HTR-8/SVneo (cell line): ENCODE results near the gene FZD7.
A peak's percentile ranks its signal among the peaks of the same experiment; 100 is the strongest.

Experiments
- DNase-seq: peaks from one replicate; pipeline ENCODE4 v3.0.0; 2011; ENCODE audit warnings: low spot score, mixed read lengths; ENCODE audit not compliant: insufficient read length
- FAIRE-seq: peaks from 2 replicates; lab custom pipeline; 2011; peaks lifted over from hg19 to GRCh38; lab: Jason Lieb, UNC

Gene FZD7

DNA sequence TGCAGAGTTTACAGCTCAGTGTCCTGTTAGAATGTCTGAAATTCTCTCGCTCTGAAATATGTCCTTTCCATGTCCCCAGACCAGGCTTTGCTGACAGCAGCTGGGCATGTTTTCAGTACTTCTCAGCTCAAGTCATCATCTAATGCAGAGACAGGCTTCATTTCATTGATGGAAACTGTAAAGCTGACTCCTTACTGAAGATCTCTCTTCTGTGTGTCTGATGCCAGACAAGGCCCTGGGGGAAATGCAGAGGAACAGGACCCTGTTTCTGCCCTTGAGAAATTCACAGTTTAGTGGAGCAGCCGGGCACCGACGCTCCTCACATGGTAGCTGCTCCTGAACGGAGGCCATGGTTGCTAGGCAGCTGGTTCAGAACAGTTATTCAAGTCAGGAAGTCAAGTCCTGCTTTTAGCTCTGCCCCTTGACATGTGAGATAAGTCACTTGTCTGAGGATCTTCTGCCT is 24.6 kb upstream of the FZD7 start:
- DNase-seq (no peak), FAIRE-seq (no peak)

DNA sequence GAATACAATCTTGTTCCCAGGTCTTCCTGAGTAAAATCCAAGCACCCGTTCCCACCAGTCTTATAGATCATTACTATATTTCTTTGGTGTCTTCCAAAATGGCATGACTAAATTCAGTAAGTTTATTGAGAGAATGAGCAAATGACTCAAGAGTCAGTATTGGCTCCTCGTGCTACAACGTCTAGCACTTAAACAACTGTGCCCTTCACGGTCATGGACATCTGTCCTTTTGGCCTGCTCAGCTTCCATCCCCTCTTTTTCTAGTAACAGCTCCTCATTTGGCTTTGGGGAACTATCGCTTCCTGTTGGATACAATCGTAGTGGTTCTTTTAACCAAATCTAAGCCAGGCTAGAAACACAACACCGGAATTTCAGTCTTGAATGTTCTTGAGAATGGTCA is 24.1 kb upstream of the FZD7 start:
- no peak for DNase-seq
- no peak for FAIRE-seq

DNA sequence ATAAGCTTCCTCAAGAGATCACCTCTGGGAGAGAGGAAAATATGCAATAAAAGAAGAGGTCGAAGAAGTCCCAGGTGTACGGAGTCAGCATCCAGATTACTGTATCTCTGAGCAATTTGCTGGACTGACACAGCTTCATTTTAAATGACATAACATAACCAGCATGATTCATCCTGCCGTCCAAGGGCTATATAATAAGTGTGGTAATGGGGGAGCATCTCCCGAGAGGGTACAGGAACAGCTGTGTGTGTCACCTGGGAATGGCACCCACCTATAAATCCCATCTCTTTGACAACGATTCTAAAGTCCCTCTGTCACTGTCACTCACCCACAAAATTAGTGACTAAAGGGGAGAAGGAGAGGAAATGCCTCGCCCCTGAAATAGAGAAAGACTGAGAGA is 19.3 kb upstream of the FZD7 start:
- peak; percentile 46 for FAIRE-seq
- DNase-seq: peak; percentile 49

DNA sequence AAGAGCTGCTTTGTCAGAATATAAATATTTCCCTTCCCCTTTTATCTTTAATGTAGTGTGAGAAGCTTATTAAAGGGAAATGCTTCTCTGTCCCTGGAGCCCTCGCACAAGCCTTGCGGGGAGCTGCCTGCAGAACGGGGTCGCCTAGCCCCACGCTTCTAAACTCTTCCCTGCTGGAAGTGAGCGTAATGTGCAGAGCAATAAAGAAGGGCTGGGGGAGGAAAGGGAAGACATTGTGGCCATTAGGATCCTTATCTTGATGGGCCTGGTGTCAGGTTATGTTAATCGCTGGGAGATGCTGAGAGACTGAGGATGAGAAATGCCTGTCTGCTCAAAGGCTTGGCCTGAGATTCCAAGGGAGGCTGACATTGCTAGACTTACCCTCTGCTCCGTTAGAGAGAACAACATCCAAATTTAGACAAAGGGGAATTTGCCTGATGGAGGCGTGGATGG is 18.9 kb upstream of the FZD7 start:
- no peak for DNase-seq
- no peak for FAIRE-seq

DNA sequence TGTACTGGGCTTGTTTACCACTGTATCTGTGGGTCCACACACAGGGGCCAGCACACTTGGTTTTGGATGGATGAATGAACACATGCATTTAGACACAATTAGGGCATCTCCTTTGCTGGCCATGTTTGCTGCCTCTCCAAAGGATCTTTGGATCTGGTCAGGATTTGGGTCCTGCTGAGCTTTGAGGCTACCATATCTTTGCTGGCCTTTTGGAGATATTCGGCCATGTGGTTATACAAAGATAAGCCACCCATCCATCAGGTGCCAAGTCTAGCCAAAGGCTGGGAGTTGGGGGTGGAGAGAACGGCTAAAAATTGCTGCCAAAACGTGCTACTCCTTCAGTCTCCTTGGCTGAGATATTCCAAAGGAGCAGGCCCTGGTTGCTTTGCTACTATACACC is 18.2 kb upstream of the FZD7 start:
- no peak for DNase-seq
- no peak for FAIRE-seq

DNA sequence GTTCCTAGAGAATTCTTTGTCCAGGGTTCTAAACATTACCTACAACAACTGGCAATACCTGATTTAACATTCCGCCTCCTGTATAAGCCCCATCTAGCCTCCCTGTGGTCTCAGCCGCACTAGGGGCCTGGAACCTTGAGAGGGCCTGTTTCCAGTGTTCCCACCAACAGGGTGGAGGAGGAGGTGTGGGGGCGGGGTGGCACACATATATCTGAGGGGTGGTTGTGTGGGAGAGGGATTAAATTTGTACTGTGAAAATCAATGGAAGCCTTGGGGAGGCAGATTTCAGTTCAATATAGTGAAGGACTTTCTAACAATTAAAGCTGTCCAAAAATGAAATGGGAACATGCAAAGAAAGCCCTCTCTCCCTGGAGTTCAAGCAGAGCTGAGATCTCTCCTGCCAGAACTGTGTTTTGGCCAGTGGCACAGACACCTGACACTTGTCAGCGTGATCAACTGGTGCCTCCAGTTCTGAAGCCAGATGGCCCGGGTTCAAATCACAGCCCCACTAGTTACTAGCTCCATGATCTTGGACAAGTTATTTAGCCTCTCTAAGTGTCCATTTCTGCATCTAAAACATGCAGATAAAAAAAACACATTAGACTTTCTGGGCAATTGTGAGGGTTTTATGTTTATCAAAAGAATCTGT is 17.0 kb upstream of the FZD7 start:
- FAIRE-seq: no peak
- DNase-seq: no peak

DNA sequence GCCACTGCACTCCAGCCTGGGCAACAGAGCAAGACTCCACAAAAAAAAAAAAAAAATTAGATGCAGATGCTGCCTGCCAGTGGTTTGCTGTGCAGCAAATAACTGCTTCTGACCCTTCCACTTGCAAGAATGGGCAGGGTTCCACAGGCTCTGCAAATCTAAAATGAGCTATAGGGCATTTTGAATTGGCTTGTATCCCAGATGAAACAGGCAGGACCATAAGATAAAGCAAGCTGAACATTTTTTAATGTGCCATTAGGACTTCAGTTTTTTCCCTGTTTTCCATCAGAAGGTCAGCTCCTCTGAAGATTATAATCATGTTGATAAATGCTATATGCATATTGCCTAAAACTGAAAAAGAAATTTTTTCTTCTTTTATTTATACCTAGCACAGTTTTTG is 15.7 kb upstream of the FZD7 start:
- DNase-seq (no peak), FAIRE-seq (no peak)

DNA sequence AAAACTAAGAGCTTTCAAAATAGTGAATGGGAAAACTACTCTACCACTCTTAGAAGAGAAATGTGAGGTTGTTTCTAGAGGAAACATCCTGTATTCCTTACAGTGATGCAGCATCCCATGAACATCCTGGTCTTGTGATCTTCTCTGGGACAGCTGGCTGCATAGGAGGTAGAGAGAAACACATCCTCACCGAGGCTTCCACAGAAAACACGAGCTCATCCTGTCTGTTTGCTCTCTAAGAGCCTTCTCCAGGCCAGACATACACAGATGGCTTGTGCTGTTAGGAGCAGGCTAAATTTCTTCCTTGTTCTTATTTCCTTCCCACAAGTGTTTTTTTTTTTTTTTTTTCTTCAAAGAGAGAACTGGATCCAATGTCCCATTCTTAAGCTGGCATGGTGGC is 14.7 kb upstream of the FZD7 start:
- no peak for DNase-seq
- no peak for FAIRE-seq

DNA sequence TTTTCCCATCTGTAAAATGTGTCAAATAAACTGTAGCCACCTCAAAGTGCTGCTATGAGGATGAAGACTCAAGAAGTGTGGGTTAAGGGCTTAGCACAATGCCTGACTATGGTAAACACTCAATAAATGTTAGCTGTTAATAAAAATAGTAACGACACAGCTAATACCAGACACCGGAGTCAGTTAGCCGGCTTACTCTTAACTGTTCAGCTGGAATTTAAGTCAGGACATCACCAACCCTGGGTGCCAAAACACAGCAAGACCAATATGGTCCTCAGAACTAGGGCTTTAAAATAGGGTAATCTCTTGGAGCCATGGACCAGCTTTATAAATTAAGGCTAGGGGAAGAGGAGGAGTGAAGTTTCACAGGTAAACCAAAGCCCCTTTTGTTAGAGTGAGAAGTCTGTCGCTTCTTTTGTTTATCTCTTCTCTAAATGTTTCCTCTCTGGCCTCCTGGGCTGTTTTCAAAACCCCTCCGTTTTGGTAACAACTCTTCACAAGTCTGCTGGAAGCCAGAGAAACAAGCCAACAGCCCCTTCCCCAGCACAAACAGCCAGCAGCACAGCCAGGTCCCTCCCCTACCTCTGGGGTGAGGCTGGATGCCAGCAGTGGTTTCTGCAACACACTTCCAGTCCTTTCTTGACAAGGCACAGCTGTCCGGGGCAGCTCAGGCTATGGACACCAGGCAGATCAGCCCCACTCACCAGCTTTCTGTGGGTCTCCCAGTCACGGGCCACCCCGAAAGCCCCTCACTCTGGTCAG is 13.8 kb upstream of the FZD7 start:
- FAIRE-seq (no peak), DNase-seq (no peak)

DNA sequence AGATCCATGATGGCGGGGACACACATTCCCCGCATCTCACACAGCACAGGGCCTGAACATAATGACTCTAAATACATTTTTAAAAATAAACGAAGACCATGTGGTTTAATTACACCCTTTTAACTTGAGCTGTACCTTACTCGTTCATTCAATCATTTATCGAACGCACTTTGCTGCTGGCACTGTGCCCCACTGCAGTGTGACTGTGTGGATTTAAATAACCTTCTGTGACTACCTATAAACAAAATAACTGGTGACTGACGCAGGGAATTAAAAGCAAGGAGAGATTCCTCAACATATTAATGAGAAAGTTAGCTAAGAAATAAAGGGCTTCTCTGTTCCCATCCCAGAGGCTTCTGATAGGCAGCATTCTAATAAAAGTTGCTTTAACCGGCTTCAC is 10.9 kb upstream of the FZD7 start:
- no peak for FAIRE-seq
- no peak for DNase-seq

DNA sequence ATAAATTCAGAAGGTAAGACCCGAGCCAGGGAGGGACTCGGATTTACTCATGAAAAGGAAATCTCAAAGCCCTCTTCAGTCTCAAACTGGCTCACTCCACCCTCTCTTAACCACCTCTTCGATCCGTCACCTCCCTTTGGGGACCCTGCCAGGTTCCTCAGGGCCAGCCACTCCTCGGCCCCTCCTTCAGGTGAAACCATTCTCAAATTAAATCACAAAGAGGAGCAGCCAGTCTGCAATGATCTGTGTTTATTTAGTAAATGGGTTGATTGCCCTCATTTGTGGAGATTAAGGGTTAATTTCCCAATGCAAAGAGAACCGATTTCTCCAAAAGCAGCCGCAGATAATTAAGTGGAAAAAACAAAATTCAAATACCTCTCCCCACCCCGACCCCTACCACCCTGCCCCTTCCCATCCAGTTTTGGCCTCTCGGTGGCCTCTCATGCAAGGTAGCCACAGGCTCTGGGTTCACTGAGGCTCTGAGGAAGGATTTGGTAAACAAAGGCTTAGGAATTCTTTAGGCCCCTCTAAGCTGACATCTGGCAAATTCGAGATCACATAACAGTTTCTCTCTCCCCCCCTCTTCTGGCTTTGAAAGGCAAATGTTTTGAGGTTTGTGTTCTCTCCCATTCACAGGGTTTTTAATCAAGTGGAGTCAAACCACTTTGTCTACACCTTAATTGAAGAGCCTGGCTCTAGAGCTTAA is 10.3 kb upstream of the FZD7 start:
- no peak for DNase-seq
- no peak for FAIRE-seq

DNA sequence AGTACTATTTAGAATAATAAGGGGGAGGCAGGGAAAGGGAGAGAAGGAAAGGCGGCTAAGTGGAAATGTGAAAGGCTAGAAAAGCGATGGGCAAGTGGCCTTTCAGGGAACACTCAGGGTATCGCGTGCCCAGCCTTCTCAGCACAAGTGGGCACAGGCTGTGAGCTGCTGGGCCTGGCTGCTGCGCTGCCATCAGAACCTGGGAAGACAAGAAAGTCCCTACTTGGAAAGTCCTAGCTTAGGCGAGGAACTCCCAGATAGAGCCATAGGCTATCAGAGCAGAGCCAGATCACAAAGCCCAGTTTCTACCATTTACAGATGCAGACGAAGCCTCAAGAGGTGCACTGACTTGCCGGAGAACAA is 9.8 kb upstream of the FZD7 start:
- FAIRE-seq (no peak), DNase-seq (no peak)

DNA sequence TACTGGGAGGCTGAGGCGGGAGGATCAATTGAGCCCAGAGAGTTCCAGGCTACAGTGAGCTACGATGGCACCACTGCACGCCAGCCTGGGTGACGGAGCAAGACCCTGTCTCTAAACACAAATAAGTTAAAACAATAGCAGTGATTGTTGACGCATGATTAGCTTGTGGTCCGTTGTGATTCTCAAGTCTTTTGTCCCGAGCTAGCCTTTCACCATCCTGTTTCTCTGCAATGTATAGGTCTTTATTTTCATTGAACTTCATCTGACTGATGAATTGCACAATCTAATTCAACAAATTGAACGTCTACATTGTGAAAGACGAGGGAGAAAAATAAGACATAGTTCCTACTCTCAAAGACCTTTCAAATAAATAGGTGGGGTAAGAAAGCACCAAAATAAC is 8.8 kb upstream of the FZD7 start:
- no peak for FAIRE-seq

DNA sequence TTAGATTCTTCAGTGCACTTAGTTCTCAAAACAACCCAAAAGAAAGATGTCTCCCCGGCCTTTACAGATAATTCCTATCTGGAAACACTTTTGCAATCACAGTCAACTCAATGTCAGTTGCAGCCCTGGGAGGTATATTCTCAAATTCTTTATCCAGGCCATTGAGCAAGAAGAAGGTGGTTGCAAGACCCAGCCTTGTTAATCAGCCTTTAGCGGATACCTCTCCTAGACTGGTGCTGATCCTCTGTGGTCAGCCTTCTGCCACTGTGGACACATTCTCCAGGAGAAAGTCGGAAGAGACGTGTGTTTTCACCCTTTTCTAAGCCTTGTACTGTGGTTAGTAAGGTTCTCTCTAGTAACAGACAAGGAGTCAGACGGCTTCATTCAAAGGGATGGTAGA is 7.8 kb upstream of the FZD7 start:
- FAIRE-seq: no peak
- no peak for DNase-seq

More for the DNA sequence above, 8.8 kb upstream of the FZD7 start:
- DNase-seq: no peak

DNA sequence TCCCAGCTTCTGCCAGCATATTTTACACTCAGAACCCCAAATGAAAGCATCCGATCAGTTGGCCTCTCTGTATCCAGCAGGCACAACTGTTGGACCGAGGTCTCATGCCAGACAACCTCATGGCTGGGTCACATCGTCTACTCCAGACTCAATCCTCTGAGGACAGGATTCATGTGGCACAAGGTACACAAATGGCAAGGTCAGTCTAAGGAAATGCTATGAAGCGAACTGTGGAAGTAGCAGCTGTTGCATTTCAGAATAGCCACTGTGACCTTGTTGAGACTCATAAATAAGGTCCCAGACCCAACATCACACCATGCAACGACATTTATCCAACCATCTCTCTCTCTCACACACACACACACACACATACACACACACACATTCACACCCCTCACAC is 7.1 kb upstream of the FZD7 start:
- DNase-seq (no peak), FAIRE-seq (no peak)

DNA sequence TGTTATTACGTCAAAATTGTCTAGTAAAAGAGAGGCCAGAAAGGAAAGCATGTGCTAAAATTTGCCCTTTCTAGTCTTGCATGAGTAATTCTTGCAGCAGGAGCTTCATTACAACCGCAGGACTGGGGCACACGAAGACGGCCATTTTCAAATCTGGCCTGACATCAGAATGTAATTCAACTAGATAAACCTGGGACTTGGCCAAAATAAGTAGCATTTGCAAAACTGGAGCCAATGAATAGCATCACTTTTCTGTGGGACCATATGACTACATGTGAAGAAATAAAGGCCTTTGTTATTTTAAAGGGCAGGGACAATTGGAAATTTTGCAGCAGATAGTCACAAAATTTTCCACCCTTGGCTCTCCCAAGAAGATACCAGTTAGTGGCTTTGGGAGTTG is 3.0 kb upstream of the FZD7 start:
- DNase-seq: no peak
- no peak for FAIRE-seq

DNA sequence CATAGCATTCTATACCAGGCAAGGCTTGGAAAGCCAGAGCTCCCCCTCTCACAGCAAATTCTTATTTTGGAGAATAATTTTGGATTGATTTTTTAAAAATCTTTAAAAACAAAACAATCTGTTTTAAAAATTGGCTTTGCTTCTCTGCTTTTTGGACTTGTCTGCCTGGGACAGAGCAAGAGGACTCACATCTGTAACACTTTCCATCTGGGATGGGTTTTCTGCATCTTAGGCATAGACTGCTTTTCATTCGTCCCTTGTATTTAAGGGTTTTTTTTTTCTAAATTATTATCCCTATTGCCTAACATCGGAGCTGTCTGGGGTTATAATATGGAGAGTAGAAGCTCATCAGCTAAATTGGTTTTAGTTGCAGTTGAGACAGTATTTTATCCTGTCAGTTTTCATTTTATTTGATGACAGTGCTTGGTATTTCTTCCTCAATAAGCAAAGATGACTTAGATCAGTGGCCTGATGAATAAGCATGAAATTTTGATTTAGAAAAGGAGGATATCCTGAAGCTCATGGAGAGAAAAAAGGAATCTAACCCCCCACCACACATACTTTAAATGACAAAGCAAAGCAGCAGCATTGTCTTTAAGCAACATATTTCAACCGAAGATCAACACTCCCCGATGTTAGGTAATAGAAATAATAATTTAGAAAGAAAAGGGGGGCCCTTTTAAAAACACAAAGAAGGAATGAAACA is 2.3 kb upstream of the FZD7 start:
- FAIRE-seq: no peak
- DNase-seq: no peak

DNA sequence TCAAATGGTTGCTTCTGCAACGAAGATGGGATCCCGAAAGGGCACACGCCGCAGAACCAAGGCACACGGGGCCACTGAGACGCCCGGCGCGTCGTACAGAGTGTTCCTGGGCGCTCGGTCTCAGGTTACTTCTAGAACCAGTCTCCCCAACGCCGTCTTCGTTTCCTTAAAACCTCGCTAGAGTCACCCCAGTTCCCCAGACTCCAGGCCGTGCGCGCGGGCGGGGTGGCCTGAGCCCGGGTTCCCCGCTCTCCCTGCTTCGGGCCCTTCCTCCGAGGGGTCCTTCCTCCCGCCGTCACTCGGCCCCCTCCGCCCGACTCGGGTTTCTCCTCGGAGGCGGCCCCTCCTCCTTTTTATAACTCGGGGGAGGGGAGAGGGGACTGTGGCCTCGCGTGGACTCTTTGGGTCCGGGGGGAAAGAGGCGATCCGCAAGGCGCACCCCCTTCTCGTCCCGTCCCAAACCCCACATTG is 774 bp upstream of the FZD7 start:
- FAIRE-seq (no peak), DNase-seq (peak; percentile 70)

DNA sequence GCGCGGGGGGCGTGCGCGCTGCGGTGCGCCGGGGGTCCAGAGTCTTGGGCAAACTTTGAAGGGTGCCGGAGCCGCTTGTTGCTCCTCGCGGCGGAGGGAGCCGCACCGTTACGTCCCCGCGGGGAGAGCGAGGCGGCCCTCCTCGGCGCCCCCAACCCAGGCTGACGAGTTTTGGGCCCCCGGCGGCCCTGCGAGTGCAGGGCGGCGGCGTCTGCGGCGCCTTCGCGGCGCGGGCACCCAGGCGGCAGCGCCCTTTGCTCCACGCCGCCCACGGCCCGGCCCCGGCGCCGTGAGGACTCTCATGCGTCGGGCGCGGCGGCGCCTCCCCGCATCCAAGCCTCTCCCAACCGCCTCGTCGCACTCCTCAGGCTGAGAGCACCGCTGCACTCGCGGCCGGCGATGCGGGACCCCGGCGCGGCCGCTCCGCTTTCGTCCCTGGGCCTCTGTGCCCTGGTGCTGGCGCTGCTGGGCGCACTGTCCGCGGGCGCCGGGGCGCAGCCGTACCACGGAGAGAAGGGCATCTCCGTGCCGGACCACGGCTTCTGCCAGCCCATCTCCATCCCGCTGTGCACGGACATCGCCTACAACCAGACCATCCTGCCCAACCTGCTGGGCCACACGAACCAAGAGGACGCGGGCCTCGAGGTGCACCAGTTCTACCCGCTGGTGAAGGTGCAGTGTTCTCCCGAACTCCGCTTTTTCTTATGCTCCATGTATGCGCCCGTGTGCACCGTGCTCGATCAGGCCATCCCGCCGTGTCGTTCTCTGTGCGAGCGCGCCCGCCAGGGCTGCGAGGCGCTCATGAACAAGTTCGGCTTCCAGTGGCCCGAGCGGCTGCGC is 814 bp downstream of the FZD7 start:
- FAIRE-seq (peak; percentile 40), DNase-seq (no peak)
